GM19238 (cell line): ENCODE measurements around the gene C10orf120.

Experiments
- DNase-seq: peaks from one replicate; pipeline ENCODE4 v3.0.0; 2011; ENCODE audit warnings: low spot score; ENCODE audit not compliant: insufficient read length

Gene C10orf120

DNA sequence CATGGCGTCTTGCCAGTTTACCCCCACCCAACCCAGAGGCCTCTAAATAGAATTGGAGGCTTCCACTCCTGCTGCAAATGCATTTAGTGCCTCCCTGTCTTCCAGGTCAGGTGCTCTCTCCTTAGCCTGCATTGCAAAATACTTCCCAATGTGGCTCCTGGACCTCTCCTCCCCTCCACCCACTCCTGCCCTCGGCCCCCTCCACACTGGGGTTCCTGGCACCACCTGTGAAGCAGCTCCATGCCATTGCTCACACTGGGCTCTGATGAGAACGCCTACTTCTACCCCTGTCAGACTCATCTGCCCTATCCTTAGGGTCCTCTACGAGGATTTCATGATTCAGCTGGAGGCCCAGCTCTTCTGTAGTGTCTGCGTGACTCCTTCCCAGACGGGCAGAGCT is 37.4 kb downstream of the C10orf120 start:
- no peak for DNase-seq

GRCh38 chr10:122660696-122661095 is 39.0 kb downstream of the C10orf120 start:
- no peak for DNase-seq

DNA sequence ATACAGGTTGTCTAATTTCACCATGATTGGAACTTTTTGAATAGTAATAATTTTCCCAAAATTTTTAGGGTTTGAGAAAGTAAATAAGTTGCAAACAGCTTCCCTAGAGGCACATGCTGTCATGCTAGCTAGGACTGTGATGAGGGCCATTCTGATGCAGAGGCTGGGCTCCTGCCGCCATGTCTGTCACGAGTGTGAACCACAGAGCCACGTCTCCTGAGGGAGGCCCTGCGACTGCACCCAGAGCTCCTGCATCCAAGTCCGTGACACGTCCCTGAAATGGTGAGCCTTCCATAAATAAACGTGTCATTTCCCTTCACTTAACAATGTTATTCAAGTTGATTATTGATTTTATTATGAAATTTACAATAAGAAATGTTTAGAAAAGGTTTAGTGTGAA is 40.0 kb downstream of the C10orf120 start:
- DNase-seq = no peak

DNA sequence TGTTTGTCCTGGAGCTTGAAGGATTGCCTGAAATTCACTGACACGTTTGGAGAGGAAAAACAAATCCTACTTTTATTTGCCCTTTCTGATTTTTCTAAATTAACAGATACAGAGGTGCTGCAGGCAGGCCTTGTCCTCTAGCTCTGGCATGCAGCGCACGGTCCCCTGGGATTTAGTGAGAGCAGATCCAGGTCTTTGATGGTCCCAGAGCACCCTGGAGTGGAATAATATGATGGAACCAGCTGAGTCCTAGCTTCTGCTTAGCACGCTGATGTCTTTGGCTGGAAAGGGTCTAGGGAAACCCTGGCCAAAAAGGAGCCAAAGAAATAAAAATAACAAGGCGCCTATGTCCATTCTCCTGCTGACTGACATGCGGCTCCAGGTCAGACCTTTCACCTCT is 40.5 kb downstream of the C10orf120 start:
- no peak for DNase-seq

GRCh38 chr10:122658356-122659049 is 41.1 kb downstream of the C10orf120 start:
- no peak for DNase-seq

DNA sequence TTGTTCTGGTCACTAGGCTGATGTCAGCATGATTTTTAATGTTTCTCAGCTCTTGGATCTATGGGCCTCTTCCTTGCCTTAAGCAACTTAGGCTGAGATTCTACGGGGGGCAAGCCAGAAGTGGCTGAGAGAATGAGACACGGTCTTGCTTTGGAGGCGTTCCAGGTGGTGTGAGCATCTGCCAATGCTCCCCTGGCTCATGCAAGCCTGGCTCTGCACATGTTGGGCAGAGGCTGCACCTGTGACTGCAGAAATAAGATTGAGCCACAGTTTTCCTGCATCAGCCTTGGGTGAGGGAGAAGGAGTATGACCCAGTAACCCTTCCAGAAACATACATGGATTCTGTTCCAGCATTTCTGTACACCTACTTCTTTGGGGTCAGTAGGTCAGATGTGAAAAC is 41.9 kb downstream of the C10orf120 start:
- DNase-seq = no peak

- DNase-seq = no peak
These were observed 42.4 kb downstream of the C10orf120 start for GRCh38 chr10:122657255-122657654.

- DNase-seq = no peak
These were observed 42.9 kb downstream of the C10orf120 start for GRCh38 chr10:122656741-122657140.

- DNase-seq = no peak
These were observed 43.3 kb downstream of the C10orf120 start for GRCh38 chr10:122656308-122656705.

DNA sequence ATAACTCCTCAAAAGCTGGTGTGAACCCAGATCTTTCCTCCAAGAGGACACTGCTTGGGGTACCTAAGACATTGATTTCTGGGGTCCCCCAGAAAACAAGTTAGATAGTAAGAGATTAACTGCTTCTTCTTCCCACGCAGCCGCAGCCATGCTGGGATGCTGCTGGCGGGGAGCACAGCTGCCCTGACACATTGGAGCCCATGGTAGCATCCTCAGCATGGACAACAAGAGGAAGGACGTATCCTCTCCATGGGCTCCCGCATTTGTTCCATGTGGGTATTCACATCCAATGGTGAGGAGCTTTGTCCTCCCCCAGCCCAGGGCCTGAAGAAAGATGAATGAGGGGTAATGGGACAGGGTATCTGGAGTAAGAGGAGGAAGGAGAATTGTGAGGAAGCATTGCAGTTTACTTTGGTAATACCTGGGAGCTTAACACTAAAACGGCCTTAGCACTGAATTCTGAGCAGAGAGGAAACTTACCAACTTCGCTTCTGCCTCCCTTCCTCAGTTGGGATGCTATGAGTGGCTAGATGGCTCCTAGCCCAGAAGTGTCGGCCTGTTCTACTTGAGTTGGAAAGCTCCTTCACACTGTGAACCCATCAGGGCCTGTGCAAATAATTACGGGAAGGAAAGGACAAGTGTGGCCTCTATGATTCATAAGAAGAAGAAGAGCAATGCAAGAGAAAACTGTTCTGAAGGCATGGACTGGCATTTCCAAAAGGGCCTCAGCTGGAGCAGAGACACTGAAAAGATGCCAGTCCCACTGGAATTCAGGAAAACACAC is 43.9 kb downstream of the C10orf120 start:
- no peak for DNase-seq

- DNase-seq = no peak
These were observed 49.3 kb downstream of the C10orf120 start for GRCh38 chr10:122650331-122650730.

- no peak for DNase-seq
These were observed 49.7 kb downstream of the C10orf120 start for GRCh38 chr10:122649903-122650302.

GRCh38 chr10:122648599-122649428 is 50.8 kb downstream of the C10orf120 start:
- peak; percentile 14 for DNase-seq
